Anterior cingulate cortex (tissue), 58 donors: ENCODE data around the gene ZNF550.
A peak's percentile ranks its signal among the peaks of the same experiment; 100 is the strongest.

Experiments used
- DNase-seq, 58 donors: peaks; one replicate each; lab custom pipeline; 2025; lab: John Stamatoyannopoulos, UW

Gene ZNF550

GRCh38 chr19:57559404-57560025 is at the start of gene ZNF550:
Gene ZNF550 (minus strand): TSS chr19:57559863. CDS start chr19:57559682, 181 bp downstream.
- peak; percentile 23 to 92 (median 77) for DNase-seq

GRCh38 chr19:57606931-57607330 is 47.3 kb upstream of the ZNF550 start:
- DNase-seq: no peak

- peak; percentile 37 to 97 (median 87) for DNase-seq
Observed at GRCh38 chr19:57599761-57600383, 40.2 kb upstream of the ZNF550 start, which contains the start of gene ZNF530. Gene ZNF530 (plus strand): TSS chr19:57599885. CDS start chr19:57604346, 4,461 bp downstream.

- DNase-seq: no peak
Observed at GRCh38 chr19:57599377-57599760, 39.7 kb upstream of the ZNF550 start.

GRCh38 chr19:57587529-57587928 is 27.9 kb upstream of the ZNF550 start:
- no peak for DNase-seq

GRCh38 chr19:57583521-57584416 is 24.1 kb upstream of the ZNF550 start, which contains the start of gene ZIK1:
Gene ZIK1 (plus strand): TSS chr19:57584145. CDS start chr19:57584357, 212 bp downstream.
- DNase-seq: peak; percentile 57 to 98 (median 91)

- DNase-seq: peak in 1 of 58 donors; percentile 32
Observed at GRCh38 chr19:57583104-57583520, 23.4 kb upstream of the ZNF550 start.

- peak; percentile 72 to 99 (median 94) for DNase-seq
Observed at GRCh38 chr19:57578487-57579205, 19.0 kb upstream of the ZNF550 start, which contains the start of gene ZNF416. Gene ZNF416 (minus strand): TSS chr19:57578911. CDS start chr19:57578704, 207 bp downstream.

GRCh38 chr19:57576661-57577060 is 17.0 kb upstream of the ZNF550 start:
- no peak for DNase-seq

- DNase-seq: no peak
Observed at GRCh38 chr19:57572415-57572947, 12.8 kb upstream of the ZNF550 start.

GRCh38 chr19:57570707-57571106 is 11.0 kb upstream of the ZNF550 start:
- peak in 1 of 58 donors; percentile 18 for DNase-seq

- DNase-seq: no peak
Observed at GRCh38 chr19:57566396-57567265, 7.0 kb upstream of the ZNF550 start.

- DNase-seq: no peak
Observed at GRCh38 chr19:57563547-57563946, 3.9 kb upstream of the ZNF550 start.

GRCh38 chr19:57560049-57560491 is 407 bp upstream of the ZNF550 start:
- DNase-seq: peak in 10 of 58 donors; percentile 1 to 51 (median 33)

GRCh38 chr19:57559008-57559403 is 657 bp downstream of the ZNF550 start:
- DNase-seq: peak in 6 of 58 donors; percentile 1 to 9 (median 2)

- DNase-seq: no peak
Observed at GRCh38 chr19:57558525-57558924, 1.1 kb downstream of the ZNF550 start.

GRCh38 chr19:57557659-57558058 is 2.0 kb downstream of the ZNF550 start:
- no peak for DNase-seq

GRCh38 chr19:57552432-57552831 is 7.2 kb downstream of the ZNF550 start:
- no peak for DNase-seq

- no peak for DNase-seq
Observed at GRCh38 chr19:57546513-57546912, 13.2 kb downstream of the ZNF550 start.
